NK-92 (cell line): ENCODE measurements around the gene EHD3.

ENCODE experiments used
- DNase-seq: peaks from one replicate; lab custom pipeline; 2025; ENCODE audit not compliant: unreplicated experiment; lab: John Stamatoyannopoulos, UW

EHD3 gene

GRCh38 chr2:31235504-31235902 lies 1.6 kb downstream of the EHD3 start:
- no peak for DNase-seq

GRCh38 chr2:31236433-31237205 lies 2.7 kb downstream of the EHD3 start:
- DNase-seq: no peak

GRCh38 chr2:31237348-31238017 lies 3.5 kb downstream of the EHD3 start:
- no peak for DNase-seq

- no peak for DNase-seq
Observed at GRCh38 chr2:31238126-31238905, 4.4 kb downstream of the EHD3 start.

GRCh38 chr2:31238906-31239592 lies 5.1 kb downstream of the EHD3 start:
- DNase-seq: no peak

GRCh38 chr2:31239593-31240177 lies 5.7 kb downstream of the EHD3 start:
- no peak for DNase-seq

- DNase-seq: no peak
Observed at GRCh38 chr2:31240381-31241365, 6.7 kb downstream of the EHD3 start.

GRCh38 chr2:31241625-31242270 lies 7.8 kb downstream of the EHD3 start:
- DNase-seq: no peak

GRCh38 chr2:31243053-31243452 lies 9.1 kb downstream of the EHD3 start:
- DNase-seq: no peak

GRCh38 chr2:31244101-31244500 lies 10.1 kb downstream of the EHD3 start:
- no peak for DNase-seq

GRCh38 chr2:31246184-31246852 lies 12.4 kb downstream of the EHD3 start:
- no peak for DNase-seq

- DNase-seq: no peak
Observed at GRCh38 chr2:31247711-31248110, 13.8 kb downstream of the EHD3 start.

- no peak for DNase-seq
Observed at GRCh38 chr2:31248139-31248538, 14.2 kb downstream of the EHD3 start.

GRCh38 chr2:31249009-31249690 lies 15.2 kb downstream of the EHD3 start:
- DNase-seq: no peak

GRCh38 chr2:31251018-31251417 lies 17.1 kb downstream of the EHD3 start:
- DNase-seq: no peak

GRCh38 chr2:31251851-31252250 lies 17.9 kb downstream of the EHD3 start:
- no peak for DNase-seq

GRCh38 chr2:31253356-31254131 lies 19.6 kb downstream of the EHD3 start:
- no peak for DNase-seq
